ENCODE measurements around the gene SLC39A8.
A peak's percentile ranks its signal among the peaks of the same experiment; 100 is the strongest.
"Not testable (repeated sequence)": the region's sequence is repeated elsewhere in the genome, so short reads cannot be mapped to it uniquely, and the experiment has no call there.

Gene SLC39A8

GRCh38 chr4:102344954-102345794, at the start of gene SLC39A8:
TSS of gene SLC39A8 (minus strand) at chr4:102345482. CDS start at chr4:102344662, 820 bp downstream.
- peak; percentile 49 for DNase-seq

GRCh38 chr4:102392033-102392744, 46.9 kb upstream of the SLC39A8 start:
- DNase-seq, result no peak

- DNase-seq, result no peak
Observed at GRCh38 chr4:102390438-102390837, 45.2 kb upstream of the SLC39A8 start.

- no peak for DNase-seq
Observed at GRCh38 chr4:102388611-102389010, 43.3 kb upstream of the SLC39A8 start.

- no peak for DNase-seq
Observed at GRCh38 chr4:102387552-102388150, 42.4 kb upstream of the SLC39A8 start.

- no peak for DNase-seq
Observed at GRCh38 chr4:102386966-102387365, 41.7 kb upstream of the SLC39A8 start.

- not testable (repeated sequence) for DNase-seq
Observed at GRCh38 chr4:102380253-102380652, 35.0 kb upstream of the SLC39A8 start.

- no peak for DNase-seq
Observed at GRCh38 chr4:102362922-102363432, 17.7 kb upstream of the SLC39A8 start.

- DNase-seq, result no peak
Observed at GRCh38 chr4:102358128-102358527, 12.8 kb upstream of the SLC39A8 start.

- DNase-seq, result not testable (repeated sequence)
Observed at GRCh38 chr4:102357637-102358036, 12.4 kb upstream of the SLC39A8 start.

- no peak for DNase-seq
Observed at GRCh38 chr4:102356562-102357202, 11.4 kb upstream of the SLC39A8 start.

GRCh38 chr4:102355748-102356147, 10.5 kb upstream of the SLC39A8 start:
- DNase-seq, result no peak

- no peak for DNase-seq
Observed at GRCh38 chr4:102354671-102355454, 9.6 kb upstream of the SLC39A8 start.

GRCh38 chr4:102352781-102353180, 7.5 kb upstream of the SLC39A8 start:
- DNase-seq, result no peak

- no peak for DNase-seq
Observed at GRCh38 chr4:102350634-102351033, 5.4 kb upstream of the SLC39A8 start.

GRCh38 chr4:102348701-102349100, 3.4 kb upstream of the SLC39A8 start:
- no peak for DNase-seq

- DNase-seq, result no peak
Observed at GRCh38 chr4:102345795-102346100, 466 bp upstream of the SLC39A8 start.

GRCh38 chr4:102344520-102344953, 745 bp downstream of the SLC39A8 start:
- peak; percentile 29 for DNase-seq

GRCh38 chr4:102343964-102344519, 1.2 kb downstream of the SLC39A8 start:
- DNase-seq, result peak; percentile 13

GRCh38 chr4:102342404-102343074, 2.7 kb downstream of the SLC39A8 start:
- DNase-seq, result no peak

- no peak for DNase-seq
Observed at GRCh38 chr4:102341201-102341600, 4.1 kb downstream of the SLC39A8 start.

All from NCI-H2171 (cell line).